CD14-positive monocyte (primary cell): ENCODE data around the gene TRAF3. TPM values are rescaled to one million over a fixed set of nuclear protein-coding genes. Genes with fewer than 3 reads are reported as not detected.
A peak's percentile ranks its signal among the peaks of the same experiment; 100 is the strongest.

Experiments
- DNase-seq, 3 donors: peaks; one replicate each; pipeline ENCODE4 v3.0.0-alpha.2; 2011 to 2022
- H2AFZ ChIP-seq: 2 replicates; pipeline ENCODE4 v1.6.0; 2012; ENCODE audit warnings: mild to moderate bottlenecking, low read depth, low read length, inconsistent platforms; ENCODE audit not compliant: insufficient read depth, poor library complexity, severe bottlenecking
- H3K27ac ChIP-seq, 2 donors: 1 replicate in 1 of 2; 2 replicates in 1 of 2; pipeline ENCODE4 v1.5.1; 2012 to 2013; ENCODE audit warnings: low read length in 2 of 2, control low read depth in 1 of 2, inconsistent platforms in 1 of 2, low read depth in 1 of 2, mild to moderate bottlenecking in 1 of 2
- H3K27me3 ChIP-seq, 2 donors: one replicate each; pipeline versions ENCODE4 v1.6.0 to v1.6.1; 2011 to 2013; ENCODE audit warnings: low read length in 2 of 2; ENCODE audit not compliant: control insufficient read depth in 2 of 2, insufficient read depth in 2 of 2
- H3K36me3 ChIP-seq, 2 donors: replicated peaks in 1 of 2; 1 replicate in 1 of 2; 2 replicates in 1 of 2; pipeline versions ENCODE4 v1.5.1 to v1.6.1; 2012 to 2013; ENCODE audit warnings: low read length in 2 of 2, control low read depth in 1 of 2, inconsistent platforms in 1 of 2, mild to moderate bottlenecking in 1 of 2; ENCODE audit not compliant: insufficient read depth in 2 of 2, control insufficient read depth in 1 of 2
- H3K4me1 ChIP-seq, 2 donors: 1 replicate in 1 of 2; 2 replicates in 1 of 2; pipeline versions ENCODE4 v1.5.1 to v1.6.1; 2012 to 2013; ENCODE audit warnings: low read length in 2 of 2, control low read depth in 1 of 2, inconsistent platforms in 1 of 2, mild to moderate bottlenecking in 1 of 2, moderate library complexity in 1 of 2; ENCODE audit not compliant: insufficient read depth in 2 of 2, control insufficient read depth in 1 of 2
- H3K4me2 ChIP-seq: replicated peaks from 2 replicates; pipeline ENCODE3; 2012; ENCODE audit warnings: low read length, moderate library complexity, mild to moderate bottlenecking; ENCODE audit not compliant: poor library complexity, severe bottlenecking; ENCODE audit errors: extremely low read depth
- H3K4me3 ChIP-seq, 3 experiments: fragments of 200-600 bp in 1 of 3; sonication (generic) in 1 of 3; replicated peaks in 1 of 3; 1 replicate in 2 of 3; 2 replicates in 1 of 3; pipeline ENCODE4 v1.5.1; 2011 to 2013; ENCODE audit warnings: low read length in 3 of 3, mild to moderate bottlenecking in 3 of 3, control low read depth in 2 of 3, low read depth in 2 of 3, inconsistent platforms in 1 of 3, moderate library complexity in 1 of 3
- H3K79me2 ChIP-seq: 2 replicates; pipeline ENCODE4 v1.6.0; 2012; ENCODE audit warnings: mild to moderate bottlenecking, control low read depth, inconsistent platforms, low read length, moderate library complexity; ENCODE audit not compliant: insufficient read depth
- H3K9ac ChIP-seq: 2 replicates; pipeline ENCODE4 v1.6.0; 2017; ENCODE audit warnings: low read length, mild to moderate bottlenecking; ENCODE audit not compliant: insufficient read depth, poor library complexity, severe bottlenecking
- H3K9me3 ChIP-seq, 2 donors: replicated peaks in 1 of 2; 1 replicate in 1 of 2; 2 replicates in 1 of 2; pipeline versions ENCODE4 v1.5.1 to v1.6.1; 2012 to 2013; ENCODE audit warnings: low read length in 2 of 2, control low read depth in 1 of 2; ENCODE audit not compliant: control insufficient read depth in 1 of 2, insufficient read depth in 1 of 2
- H4K20me1 ChIP-seq: 2 replicates; pipeline ENCODE4 v1.6.0; 2012; ENCODE audit warnings: mild to moderate bottlenecking, low read length, control low read depth, moderate library complexity; ENCODE audit not compliant: insufficient read depth
- H3K27ac Mint-ChIP-seq, 7 donors: one replicate each; pipeline ENCODE4 v1.8.0; 2020; ENCODE audit warnings: mild to moderate bottlenecking in 7 of 7, mixed read lengths in 7 of 7, moderate library complexity in 6 of 7, inconsistent platforms in 2 of 7
- H3K27me3 Mint-ChIP-seq, 3 donors: one replicate each; pipeline ENCODE4 v1.8.0; 2021 to 2022; ENCODE audit warnings: low read depth in 3 of 3, mild to moderate bottlenecking in 3 of 3, mixed read lengths in 3 of 3, moderate library complexity in 3 of 3, inconsistent platforms in 1 of 3
- H3K36me3 Mint-ChIP-seq, 2 donors: one replicate each; pipeline ENCODE4 v1.8.0; 2020; ENCODE audit warnings: mixed read lengths in 2 of 2, inconsistent platforms in 1 of 2, mild to moderate bottlenecking in 1 of 2
- H3K4me1 Mint-ChIP-seq: one replicate; pipeline ENCODE4 v1.8.0; 2020; ENCODE audit warnings: mild to moderate bottlenecking, mixed read lengths
- H3K4me3 Mint-ChIP-seq, 2 donors: one replicate each; pipeline ENCODE4 v1.8.0; 2020; ENCODE audit warnings: mild to moderate bottlenecking in 2 of 2, mixed read lengths in 2 of 2, moderate library complexity in 1 of 2
- H3K9me3 Mint-ChIP-seq, 7 donors: one replicate each; pipeline ENCODE4 v1.8.0; 2020 to 2022; ENCODE audit warnings: mixed read lengths in 7 of 7, mild to moderate bottlenecking in 6 of 7, moderate library complexity in 6 of 7, inconsistent platforms in 2 of 7
- WGBS: methylation state at CpG from one replicate; pipeline ENCODE4 v1.1.5; 2013; ENCODE audit warnings: missing lambda C conversion rate; ENCODE audit not compliant: insufficient coverage; 5-methylcytosine and 5-hydroxymethylcytosine counted together
- intact Hi-C, 2 donors: fragments of 100-400 bp; cut with micrococcal nuclease; formaldehyde crosslinking; loops; one replicate each; pipeline versions ENCODE4 v1.15.0 to v1.15.1; 2023
- polyA plus RNA-seq, 3 donors: library from polyadenylated mRNA; depleted of rRNA in 1 of 3; unstranded in 2 of 3; stranded (reverse) in 1 of 3; fragments of 300-500 nt in 2 of 3; fragments of >200 nt in 1 of 3; fragmentation: Illumina TruSeq in 2 of 3; gene quantifications; 1 replicate in 2 of 3; 2 replicates in 1 of 3; pipeline ENCODE4 v1.2.3, GENCODE V29; 2012 to 2021
- TF ChIP-seq, protein P1 (sequence below): fragments of 200-600 bp; IDR thresholded peaks from one replicate; pipeline ENCODE4 v1.8.0; 2022; ENCODE audit warnings: antibody characterized with exemption, mild to moderate bottlenecking

The TRAF3 gene
- polyA plus RNA-seq, 3 donors = 12.0 to 37.6 (median 17.3) TPM

DNA sequence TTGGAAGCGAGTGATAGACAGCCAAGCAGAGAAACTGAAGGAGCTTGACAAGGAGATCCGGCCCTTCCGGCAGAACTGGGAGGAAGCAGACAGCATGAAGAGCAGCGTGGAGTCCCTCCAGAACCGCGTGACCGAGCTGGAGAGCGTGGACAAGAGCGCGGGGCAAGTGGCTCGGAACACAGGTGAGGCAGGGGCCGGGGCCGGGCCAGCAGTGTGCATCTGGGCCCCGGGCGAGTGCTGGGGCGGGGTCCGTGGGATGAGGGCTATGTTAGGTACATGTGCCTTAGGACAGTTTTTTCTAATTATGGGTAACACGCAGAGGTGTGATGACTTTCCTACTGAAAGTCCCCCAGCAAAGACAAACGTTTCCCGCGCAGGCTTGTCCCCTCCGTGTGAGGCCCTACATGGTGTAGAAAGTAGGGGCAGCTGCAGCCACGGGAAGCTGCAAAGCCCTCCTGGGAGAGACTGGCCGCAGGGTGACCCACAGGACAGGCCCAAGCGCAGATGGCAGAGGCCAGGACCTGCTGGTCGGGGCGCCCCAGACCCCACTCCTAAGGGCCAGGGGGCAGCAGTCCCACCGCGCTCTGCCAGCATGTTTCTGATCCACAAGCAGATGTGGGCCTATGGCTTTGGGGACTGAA is 126.1 kb downstream of the TRAF3 start:
- Histone ChIP-seq H3K27me3 (no peaks in the 10 kb centered on the region), H3K9me3 (no peaks in the 10 kb centered on the region), H4K20me1 (peaks cover 42% of the 10 kb centered on the region), H3K4me3 (no peak overlapping the region), H3K79me2 (no peaks in the 10 kb centered on the region), H3K36me3 (peaks cover 62 to 92% of the 10 kb centered on the region in 2 donors), H3K4me1 (peaks cover 0 to 6% of the 10 kb centered on the region in 2 donors), H3K27ac (no peak overlapping the region), H2AFZ (no peak overlapping the region), H3K9ac (no peak overlapping the region), H3K4me2 (no peak overlapping the region)
- WGBS = 89% methylated on average over 18 of the region's 29 CpGs
- Mint-ChIP-seq H3K4me3 (no peak overlapping the region), H3K36me3 (peaks cover 56 to 86% of the 10 kb centered on the region in 2 donors), H3K4me1 (peaks cover 9% of the 10 kb centered on the region), H3K27me3 (peaks cover 0 to 1% (median 0%) of the 10 kb centered on the region in 3 donors), H3K9me3 (peaks cover 0 to 1% (median 0%) of the 10 kb centered on the region in 7 donors), H3K27ac (peak overlapping the region in 1 of 7 donors; percentile 71)
- TF ChIP-seq, protein P1, sequence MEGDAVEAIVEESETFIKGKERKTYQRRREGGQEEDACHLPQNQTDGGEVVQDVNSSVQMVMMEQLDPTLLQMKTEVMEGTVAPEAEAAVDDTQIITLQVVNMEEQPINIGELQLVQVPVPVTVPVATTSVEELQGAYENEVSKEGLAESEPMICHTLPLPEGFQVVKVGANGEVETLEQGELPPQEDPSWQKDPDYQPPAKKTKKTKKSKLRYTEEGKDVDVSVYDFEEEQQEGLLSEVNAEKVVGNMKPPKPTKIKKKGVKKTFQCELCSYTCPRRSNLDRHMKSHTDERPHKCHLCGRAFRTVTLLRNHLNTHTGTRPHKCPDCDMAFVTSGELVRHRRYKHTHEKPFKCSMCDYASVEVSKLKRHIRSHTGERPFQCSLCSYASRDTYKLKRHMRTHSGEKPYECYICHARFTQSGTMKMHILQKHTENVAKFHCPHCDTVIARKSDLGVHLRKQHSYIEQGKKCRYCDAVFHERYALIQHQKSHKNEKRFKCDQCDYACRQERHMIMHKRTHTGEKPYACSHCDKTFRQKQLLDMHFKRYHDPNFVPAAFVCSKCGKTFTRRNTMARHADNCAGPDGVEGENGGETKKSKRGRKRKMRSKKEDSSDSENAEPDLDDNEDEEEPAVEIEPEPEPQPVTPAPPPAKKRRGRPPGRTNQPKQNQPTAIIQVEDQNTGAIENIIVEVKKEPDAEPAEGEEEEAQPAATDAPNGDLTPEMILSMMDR = no peak
- intact Hi-C loops = no loop called here
- DNase-seq = no peak

DNA sequence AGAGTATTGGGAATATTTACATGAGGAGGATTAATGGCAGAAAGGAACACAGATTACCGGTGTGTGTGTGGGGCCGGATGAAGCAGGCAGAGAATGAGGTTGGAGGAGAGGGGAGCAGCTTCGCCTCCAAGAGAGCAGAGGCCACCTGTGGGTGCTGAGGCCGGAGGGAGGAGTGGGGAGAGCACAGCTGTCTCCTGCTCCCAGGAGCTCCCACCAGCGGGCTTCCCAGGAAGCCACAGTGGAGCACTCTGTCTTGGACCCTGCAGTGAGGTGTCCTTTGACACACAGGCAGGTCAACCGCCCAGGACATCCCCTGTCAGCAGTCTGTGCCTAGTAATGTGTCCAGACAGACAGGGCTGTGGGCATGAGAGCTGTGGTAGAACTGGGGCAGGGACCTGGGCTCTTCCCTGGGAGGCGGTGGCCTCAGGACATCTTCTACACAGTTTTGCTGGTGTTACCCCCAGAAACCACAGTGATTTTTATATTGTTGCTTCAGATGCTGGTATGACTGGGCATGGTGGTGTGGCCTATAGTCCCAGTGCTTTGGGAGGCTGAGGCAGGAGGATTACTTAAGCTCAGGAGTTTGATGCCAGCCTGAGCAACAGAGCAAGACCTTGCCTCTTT is 126.8 kb downstream of the TRAF3 start:
- Histone ChIP-seq H2AFZ (no peak overlapping the region), H4K20me1 (peaks cover 43% of the 10 kb centered on the region), H3K4me1 (peaks cover 0 to 6% of the 10 kb centered on the region in 2 donors), H3K4me2 (no peak overlapping the region), H3K9ac (no peak overlapping the region), H3K79me2 (no peaks in the 10 kb centered on the region), H3K27me3 (no peaks in the 10 kb centered on the region), H3K9me3 (no peaks in the 10 kb centered on the region), H3K4me3 (no peak overlapping the region), H3K36me3 (peaks cover 55 to 88% of the 10 kb centered on the region in 2 donors), H3K27ac (no peak overlapping the region)
- H3K4me1 Mint-ChIP-seq = peaks cover 9% of the 10 kb centered on the region
- intact Hi-C loops = no loop called here
- no peak for DNase-seq
- WGBS = 83% methylated on average over 5 of the region's 7 CpGs
- peaks cover 0 to 1% (median 0%) of the 10 kb centered on the region in 3 donors for H3K27me3 Mint-ChIP-seq
- H3K27ac Mint-ChIP-seq = peak overlapping the region in 2 of 7 donors; percentile 19 to 71
- TF ChIP-seq, protein P1 = no peak
- no peak overlapping the region for H3K4me3 Mint-ChIP-seq
- peaks cover 0 to 1% (median 0%) of the 10 kb centered on the region in 7 donors for H3K9me3 Mint-ChIP-seq
- peaks cover 51 to 79% of the 10 kb centered on the region in 2 donors for H3K36me3 Mint-ChIP-seq
